DMS53 treated with DMSO at 0.1 percent for 48 hours (cell line): Measurements from ENCODE around the gene RTP5.
A peak's percentile ranks its signal among the peaks of the same experiment; 100 is the strongest.

Source experiments
- DNase-seq: peaks from one replicate; lab custom pipeline; 2025; ENCODE audit not compliant: unreplicated experiment; lab: John Stamatoyannopoulos, UW

RTP5 gene

GRCh38 chr2:241886840-241887447, 17.4 kb downstream of the RTP5 start:
- DNase-seq, result no peak

GRCh38 chr2:241887806-241888522, 18.4 kb downstream of the RTP5 start:
- DNase-seq, result no peak

- DNase-seq, result no peak
Measured at GRCh38 chr2:241888641-241889040, 19.1 kb downstream of the RTP5 start.

GRCh38 chr2:241890524-241891235, 21.2 kb downstream of the RTP5 start:
- DNase-seq, result peak; percentile 48

- DNase-seq, result no peak
Measured at GRCh38 chr2:241891315-241891987, 21.9 kb downstream of the RTP5 start.

GRCh38 chr2:241891988-241892298, 22.4 kb downstream of the RTP5 start:
- DNase-seq, result no peak

- no peak for DNase-seq
Measured at GRCh38 chr2:241892299-241893137, 23.0 kb downstream of the RTP5 start.

- no peak for DNase-seq
Measured at GRCh38 chr2:241893265-241893664, 23.7 kb downstream of the RTP5 start.

GRCh38 chr2:241894056-241894641, 24.6 kb downstream of the RTP5 start:
- DNase-seq, result no peak

GRCh38 chr2:241894681-241895426, 25.3 kb downstream of the RTP5 start:
- no peak for DNase-seq

GRCh38 chr2:241895427-241895711, 25.8 kb downstream of the RTP5 start:
- no peak for DNase-seq

- DNase-seq, result no peak
Measured at GRCh38 chr2:241895712-241896641, 26.4 kb downstream of the RTP5 start.

GRCh38 chr2:241896746-241897201, 27.2 kb downstream of the RTP5 start:
- DNase-seq, result no peak

GRCh38 chr2:241897231-241897916, 27.8 kb downstream of the RTP5 start:
- DNase-seq, result no peak

GRCh38 chr2:241898463-241899270, 29.1 kb downstream of the RTP5 start:
- no peak for DNase-seq

GRCh38 chr2:241900251-241901017, 30.9 kb downstream of the RTP5 start:
- DNase-seq, result no peak

GRCh38 chr2:241901018-241901380, 31.5 kb downstream of the RTP5 start:
- no peak for DNase-seq
